Measurements from ENCODE around the gene RNF157.

DNA sequence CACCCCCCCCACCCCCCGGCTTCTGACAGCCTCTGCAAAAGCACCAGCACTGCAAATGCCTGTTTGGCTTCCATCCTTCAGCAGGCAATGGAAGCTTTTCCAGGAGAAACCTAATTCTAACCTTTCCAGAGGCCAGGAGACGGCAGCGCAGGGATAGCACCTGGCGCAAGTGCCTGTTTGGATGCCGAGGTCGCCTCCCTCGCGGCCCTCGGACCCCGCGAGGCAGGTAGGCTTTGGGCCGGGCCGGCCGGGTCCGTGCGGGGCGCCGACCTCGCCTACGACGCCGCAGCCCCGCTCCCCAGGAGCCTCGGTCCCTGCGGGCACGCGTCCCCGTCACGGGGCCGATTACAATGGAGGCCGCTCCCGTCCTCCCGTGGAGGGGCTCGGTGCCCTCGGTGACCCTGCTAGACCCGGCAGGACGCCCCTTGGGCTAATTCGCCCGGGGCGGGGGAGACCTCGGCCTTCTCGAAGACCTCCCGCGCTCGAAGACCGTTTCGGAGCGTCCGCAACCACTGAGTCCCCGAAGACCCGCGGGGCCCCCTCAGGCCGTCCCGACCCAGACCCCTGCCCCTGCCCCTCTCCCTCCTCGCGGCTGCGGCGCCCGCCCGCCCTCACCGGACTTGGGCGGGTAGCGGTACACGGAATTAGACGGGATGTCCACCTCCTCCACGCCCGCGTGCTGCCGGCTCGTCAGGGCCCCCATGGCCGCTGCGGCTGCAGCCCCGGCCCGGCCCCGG, 587 bp downstream of the RNF157 start:
- TF ChIP-seq, protein P1, sequence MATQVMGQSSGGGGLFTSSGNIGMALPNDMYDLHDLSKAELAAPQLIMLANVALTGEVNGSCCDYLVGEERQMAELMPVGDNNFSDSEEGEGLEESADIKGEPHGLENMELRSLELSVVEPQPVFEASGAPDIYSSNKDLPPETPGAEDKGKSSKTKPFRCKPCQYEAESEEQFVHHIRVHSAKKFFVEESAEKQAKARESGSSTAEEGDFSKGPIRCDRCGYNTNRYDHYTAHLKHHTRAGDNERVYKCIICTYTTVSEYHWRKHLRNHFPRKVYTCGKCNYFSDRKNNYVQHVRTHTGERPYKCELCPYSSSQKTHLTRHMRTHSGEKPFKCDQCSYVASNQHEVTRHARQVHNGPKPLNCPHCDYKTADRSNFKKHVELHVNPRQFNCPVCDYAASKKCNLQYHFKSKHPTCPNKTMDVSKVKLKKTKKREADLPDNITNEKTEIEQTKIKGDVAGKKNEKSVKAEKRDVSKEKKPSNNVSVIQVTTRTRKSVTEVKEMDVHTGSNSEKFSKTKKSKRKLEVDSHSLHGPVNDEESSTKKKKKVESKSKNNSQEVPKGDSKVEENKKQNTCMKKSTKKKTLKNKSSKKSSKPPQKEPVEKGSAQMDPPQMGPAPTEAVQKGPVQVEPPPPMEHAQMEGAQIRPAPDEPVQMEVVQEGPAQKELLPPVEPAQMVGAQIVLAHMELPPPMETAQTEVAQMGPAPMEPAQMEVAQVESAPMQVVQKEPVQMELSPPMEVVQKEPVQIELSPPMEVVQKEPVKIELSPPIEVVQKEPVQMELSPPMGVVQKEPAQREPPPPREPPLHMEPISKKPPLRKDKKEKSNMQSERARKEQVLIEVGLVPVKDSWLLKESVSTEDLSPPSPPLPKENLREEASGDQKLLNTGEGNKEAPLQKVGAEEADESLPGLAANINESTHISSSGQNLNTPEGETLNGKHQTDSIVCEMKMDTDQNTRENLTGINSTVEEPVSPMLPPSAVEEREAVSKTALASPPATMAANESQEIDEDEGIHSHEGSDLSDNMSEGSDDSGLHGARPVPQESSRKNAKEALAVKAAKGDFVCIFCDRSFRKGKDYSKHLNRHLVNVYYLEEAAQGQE (IDR thresholded peaks at IDR 0.05; ENCODE audit: insufficient replicate concordance, low read depth) = no peak
- TF ChIP-seq, protein P2, sequence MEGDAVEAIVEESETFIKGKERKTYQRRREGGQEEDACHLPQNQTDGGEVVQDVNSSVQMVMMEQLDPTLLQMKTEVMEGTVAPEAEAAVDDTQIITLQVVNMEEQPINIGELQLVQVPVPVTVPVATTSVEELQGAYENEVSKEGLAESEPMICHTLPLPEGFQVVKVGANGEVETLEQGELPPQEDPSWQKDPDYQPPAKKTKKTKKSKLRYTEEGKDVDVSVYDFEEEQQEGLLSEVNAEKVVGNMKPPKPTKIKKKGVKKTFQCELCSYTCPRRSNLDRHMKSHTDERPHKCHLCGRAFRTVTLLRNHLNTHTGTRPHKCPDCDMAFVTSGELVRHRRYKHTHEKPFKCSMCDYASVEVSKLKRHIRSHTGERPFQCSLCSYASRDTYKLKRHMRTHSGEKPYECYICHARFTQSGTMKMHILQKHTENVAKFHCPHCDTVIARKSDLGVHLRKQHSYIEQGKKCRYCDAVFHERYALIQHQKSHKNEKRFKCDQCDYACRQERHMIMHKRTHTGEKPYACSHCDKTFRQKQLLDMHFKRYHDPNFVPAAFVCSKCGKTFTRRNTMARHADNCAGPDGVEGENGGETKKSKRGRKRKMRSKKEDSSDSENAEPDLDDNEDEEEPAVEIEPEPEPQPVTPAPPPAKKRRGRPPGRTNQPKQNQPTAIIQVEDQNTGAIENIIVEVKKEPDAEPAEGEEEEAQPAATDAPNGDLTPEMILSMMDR (IDR thresholded peaks at IDR 0.05; ENCODE audit: insufficient read depth, low read length) = no peak
- no peak for TF ChIP-seq GABPA (IDR thresholded peaks at IDR 0.05; ENCODE audit: low read depth)

All from HL-60 (cell line).